ENCODE data around the gene CAMK1D. TPM values are rescaled to one million over a fixed set of nuclear protein-coding genes. Genes with fewer than 3 reads are reported as not detected.

CAMK1D gene
- total RNA-seq, 8 experiments from 2014 or later: 1.9 to 15.8 (median 7.4) TPM

- Histone ChIP-seq H3K4me1 (replicated peaks in 1 of 2) (no peaks in the 10 kb centered on the region), H3K27ac (no peak overlapping the region), H3K4me3 (no peak overlapping the region)
- in situ Hi-C loops (cut with MboI; ENCODE audit: low pct_unique_long_range_greater_than_20kb in 2 of 9, low sequenced_read_pairs in 9 of 9, unreplicated experiment in 9 of 9): no loop called here
- peak in 3 of 8 experiments; percentile 26 to 82 (median 80) for ATAC-seq (replicated peaks in 6 of 8)
- WGBS, 10 experiments: 0 to 93% (median 83%) methylated on average over 2 to 6 of the region's 7 CpGs; no CpG with 5 or more reads in 6 of the 10 experiments
These were observed 68.7 kb downstream of the CAMK1D start for GRCh38 chr10:12418000-12418399.

- H3K4me1 ChIP-seq (replicated peaks in 1 of 2): no peaks in the 10 kb centered on the region
- H3K4me3 ChIP-seq: no peak overlapping the region
- H3K27ac ChIP-seq: no peak overlapping the region
- 58 to 93% (median 82%) methylated on average over 3 to 11 of the region's 13 CpGs; no CpG with 5 or more reads in 2 of the 10 experiments for WGBS, 10 experiments
- in situ Hi-C loops (cut with MboI; ENCODE audit: low pct_unique_long_range_greater_than_20kb in 2 of 9, low sequenced_read_pairs in 9 of 9, unreplicated experiment in 9 of 9): no loop called here
- ATAC-seq (replicated peaks in 6 of 8): no peak
These were observed 69.4 kb downstream of the CAMK1D start for GRCh38 chr10:12418725-12419261.

- WGBS, 10 experiments: 6 to 98% (median 82%) methylated on average over 1 to 9 of the region's 9 CpGs; no CpG with 5 or more reads in 1 of the 10 experiments
- Histone ChIP-seq H3K27ac (no peak overlapping the region), H3K4me3 (no peak overlapping the region), H3K4me1 (replicated peaks in 1 of 2) (no peaks in the 10 kb centered on the region)
- ATAC-seq (replicated peaks in 6 of 8): peak in 3 of 8 experiments; percentile 18 to 65 (median 62)
- in situ Hi-C loops (cut with MboI; ENCODE audit: low pct_unique_long_range_greater_than_20kb in 2 of 9, low sequenced_read_pairs in 9 of 9, unreplicated experiment in 9 of 9): no loop called here
These were observed 70.0 kb downstream of the CAMK1D start for GRCh38 chr10:12419262-12419847.

- H3K4me3 ChIP-seq: no peak overlapping the region
- 67 to 100% (median 83%) methylated on average over 1 to 6 of the region's 7 CpGs for WGBS, 10 experiments
- ATAC-seq (replicated peaks in 6 of 8): no peak
- H3K4me1 ChIP-seq (replicated peaks in 1 of 2): no peaks in the 10 kb centered on the region
- no peak overlapping the region for H3K27ac ChIP-seq
- in situ Hi-C loops (cut with MboI; ENCODE audit: low pct_unique_long_range_greater_than_20kb in 2 of 9, low sequenced_read_pairs in 9 of 9, unreplicated experiment in 9 of 9): no loop called here
These were observed 71.3 kb downstream of the CAMK1D start for GRCh38 chr10:12420530-12421120.

GRCh38 chr10:12422189-12422588 is 72.8 kb downstream of the CAMK1D start:
- in situ Hi-C loops (cut with MboI; ENCODE audit: low pct_unique_long_range_greater_than_20kb in 2 of 9, low sequenced_read_pairs in 9 of 9, unreplicated experiment in 9 of 9): no loop called here
- no peaks in the 10 kb centered on the region for H3K4me1 ChIP-seq (replicated peaks in 1 of 2)
- H3K4me3 ChIP-seq: no peak overlapping the region
- WGBS, 10 experiments: 86 to 100% (median 90%) methylated on average over 2 to 9 of the region's 10 CpGs; no CpG with 5 or more reads in 3 of the 10 experiments
- no peak for ATAC-seq (replicated peaks in 6 of 8)
- no peak overlapping the region for H3K27ac ChIP-seq

GRCh38 chr10:12423896-12424295 is 74.5 kb downstream of the CAMK1D start:
- WGBS, 10 experiments: 75 to 98% (median 91%) methylated on average over 1 to 8 of the region's 14 CpGs; no CpG with 5 or more reads in 4 of the 10 experiments
- no peaks in the 10 kb centered on the region for H3K4me1 ChIP-seq (replicated peaks in 1 of 2)
- no peak overlapping the region for H3K4me3 ChIP-seq
- in situ Hi-C loops (cut with MboI; ENCODE audit: low pct_unique_long_range_greater_than_20kb in 2 of 9, low sequenced_read_pairs in 9 of 9, unreplicated experiment in 9 of 9): no loop called here
- no peak overlapping the region for H3K27ac ChIP-seq
- no peak for ATAC-seq (replicated peaks in 6 of 8)

- Histone ChIP-seq H3K4me1 (replicated peaks in 1 of 2) (peaks cover 7 to 14% of the 10 kb centered on the region in 2 donors), H3K27ac (no peak overlapping the region), H3K4me3 (no peak overlapping the region)
- WGBS, 10 experiments: 20 to 100% (median 98%) methylated on average over 1 to 4 of the region's 8 CpGs; no CpG with 5 or more reads in 6 of the 10 experiments
- ATAC-seq (replicated peaks in 6 of 8): no peak
- in situ Hi-C loops (cut with MboI; ENCODE audit: low pct_unique_long_range_greater_than_20kb in 2 of 9, low sequenced_read_pairs in 9 of 9, unreplicated experiment in 9 of 9): no loop called here
These were observed 77.9 kb downstream of the CAMK1D start for GRCh38 chr10:12427276-12427675.

GRCh38 chr10:12428447-12429135 is 79.2 kb downstream of the CAMK1D start:
- in situ Hi-C loops (cut with MboI; ENCODE audit: low pct_unique_long_range_greater_than_20kb in 2 of 9, low sequenced_read_pairs in 9 of 9, unreplicated experiment in 9 of 9): no loop called here
- WGBS, 10 experiments: 42 to 93% (median 87%) methylated on average over 2 to 7 of the region's 16 CpGs; no CpG with 5 or more reads in 1 of the 10 experiments
- no peak for ATAC-seq (replicated peaks in 6 of 8)
- Histone ChIP-seq H3K4me3 (no peak overlapping the region), H3K27ac (no peak overlapping the region), H3K4me1 (replicated peaks in 1 of 2) (peaks cover 7 to 14% of the 10 kb centered on the region in 2 donors)

GRCh38 chr10:12430406-12430982 is 81.1 kb downstream of the CAMK1D start:
- H3K4me1 ChIP-seq (replicated peaks in 1 of 2): peaks cover 7 to 14% of the 10 kb centered on the region in 2 donors
- no peak overlapping the region for H3K4me3 ChIP-seq
- H3K27ac ChIP-seq: no peak overlapping the region
- in situ Hi-C loops (cut with MboI; ENCODE audit: low pct_unique_long_range_greater_than_20kb in 2 of 9, low sequenced_read_pairs in 9 of 9, unreplicated experiment in 9 of 9): no loop called here
- WGBS, 10 experiments: 52 to 100% (median 80%) methylated on average over 1 to 10 of the region's 11 CpGs; no CpG with 5 or more reads in 4 of the 10 experiments
- ATAC-seq (replicated peaks in 6 of 8): no peak

GRCh38 chr10:12431151-12432101 is 82.1 kb downstream of the CAMK1D start:
- H3K27ac ChIP-seq: no peak overlapping the region
- no peak overlapping the region for H3K4me3 ChIP-seq
- WGBS, 10 experiments: 56 to 100% (median 78%) methylated on average over 1 to 14 of the region's 18 CpGs; no CpG with 5 or more reads in 1 of the 10 experiments
- H3K4me1 ChIP-seq (replicated peaks in 1 of 2): peaks cover 7 to 14% of the 10 kb centered on the region in 2 donors
- in situ Hi-C loops (cut with MboI; ENCODE audit: low pct_unique_long_range_greater_than_20kb in 2 of 9, low sequenced_read_pairs in 9 of 9, unreplicated experiment in 9 of 9): no loop called here
- peak in 2 of 8 experiments; percentile 9 to 49 for ATAC-seq (replicated peaks in 6 of 8)

GRCh38 chr10:12432402-12433189 is 83.2 kb downstream of the CAMK1D start:
- in situ Hi-C loops (cut with MboI; ENCODE audit: low pct_unique_long_range_greater_than_20kb in 2 of 9, low sequenced_read_pairs in 9 of 9, unreplicated experiment in 9 of 9): no loop called here
- Histone ChIP-seq H3K4me3 (no peak overlapping the region), H3K27ac (no peak overlapping the region), H3K4me1 (replicated peaks in 1 of 2) (peaks cover 7 to 14% of the 10 kb centered on the region in 2 donors)
- 61 to 100% (median 86%) methylated on average over 1 to 9 of the region's 13 CpGs for WGBS, 10 experiments
- ATAC-seq (replicated peaks in 6 of 8): peak in 1 of 8 experiments; percentile 44

Measured in motor neuron (in vitro differentiated cells).